ENCODE measurements around the gene CALHM6.

CALHM6 gene

GRCh38 chr6:116458264-116458663 lies 2.9 kb upstream of the CALHM6 start:
- H3K36me3 ChIP-seq (ENCODE audit: insufficient read depth, low read length), result no peaks in the 10 kb centered on the region

GRCh38 chr6:116459927-116460326 lies 1.2 kb upstream of the CALHM6 start:
- Histone ChIP-seq H3K4me3 (no peak overlapping the region), H3K27ac (no peak overlapping the region), H3K9ac (ENCODE audit: insufficient read length) (no peak overlapping the region), H3K36me3 (ENCODE audit: insufficient read depth, low read length) (no peaks in the 10 kb centered on the region), H3K9me3 (ENCODE audit: low read depth, low read length) (no peaks in the 10 kb centered on the region)
- TF ChIP-seq EZH2 (IDR thresholded peaks at IDR 0.05), result no peak
- DNase-seq (ENCODE audit: low read depth, low spot score), result no peak

More at GRCh38 chr6:116458264-116458663, 2.9 kb upstream of the CALHM6 start:
- Histone ChIP-seq H3K27ac (no peak overlapping the region), H3K9me3 (ENCODE audit: low read depth, low read length) (no peaks in the 10 kb centered on the region), H3K4me3 (no peak overlapping the region), H3K9ac (ENCODE audit: insufficient read length) (no peak overlapping the region)
- no peak for TF ChIP-seq FOXP2 (optimal IDR thresholded peaks at IDR 0.05; ENCODE audit: control extremely low read depth, extremely low read length, insufficient read depth)
- no peak for TF ChIP-seq EZH2 (IDR thresholded peaks at IDR 0.05)
- TF ChIP-seq POLR2AphosphoS5 (IDR thresholded peaks at IDR 0.05; ENCODE audit: borderline replicate concordance, low read depth, low read length), result no peak
- no peak for DNase-seq (ENCODE audit: low read depth, low spot score)

- Histone ChIP-seq H3K4me3 (no peak overlapping the region), H3K27ac (no peak overlapping the region), H3K36me3 (ENCODE audit: insufficient read depth, low read length) (no peaks in the 10 kb centered on the region), H3K9me3 (ENCODE audit: low read depth, low read length) (no peaks in the 10 kb centered on the region), H3K9ac (ENCODE audit: insufficient read length) (no peak overlapping the region)
- DNase-seq (ENCODE audit: low read depth, low spot score), result no peak
- TF ChIP-seq EZH2 (IDR thresholded peaks at IDR 0.05) (no peak), FOXP2 (optimal IDR thresholded peaks at IDR 0.05; ENCODE audit: control extremely low read depth, extremely low read length, insufficient read depth) (no peak)
These were observed 1.0 kb downstream of the CALHM6 start for GRCh38 chr6:116461932-116462885.

GRCh38 chr6:116463301-116463700 lies 2.1 kb downstream of the CALHM6 start:
- no peak overlapping the region for H3K4me3 ChIP-seq
- H3K27ac ChIP-seq, result no peak overlapping the region
- no peaks in the 10 kb centered on the region for H3K36me3 ChIP-seq (ENCODE audit: insufficient read depth, low read length)
- no peak overlapping the region for H3K9ac ChIP-seq (ENCODE audit: insufficient read length)
- no peak for DNase-seq (ENCODE audit: low read depth, low spot score)
- no peaks in the 10 kb centered on the region for H3K9me3 ChIP-seq (ENCODE audit: low read depth, low read length)
- TF ChIP-seq FOXP2 (optimal IDR thresholded peaks at IDR 0.05; ENCODE audit: control extremely low read depth, extremely low read length, insufficient read depth) (no peak), POLR2AphosphoS5 (IDR thresholded peaks at IDR 0.05; ENCODE audit: borderline replicate concordance, low read depth, low read length) (no peak), EZH2 (IDR thresholded peaks at IDR 0.05) (no peak)

- Histone ChIP-seq H3K9ac (ENCODE audit: insufficient read length) (no peak overlapping the region), H3K27ac (no peak overlapping the region), H3K36me3 (ENCODE audit: insufficient read depth, low read length) (no peaks in the 10 kb centered on the region), H3K4me3 (no peak overlapping the region), H3K9me3 (ENCODE audit: low read depth, low read length) (no peaks in the 10 kb centered on the region)
- DNase-seq (ENCODE audit: low read depth, low spot score), result no peak
- TF ChIP-seq EZH2 (IDR thresholded peaks at IDR 0.05), result no peak
- no peak for TF ChIP-seq FOXP2 (optimal IDR thresholded peaks at IDR 0.05; ENCODE audit: control extremely low read depth, extremely low read length, insufficient read depth)
- no peak for TF ChIP-seq POLR2AphosphoS5 (IDR thresholded peaks at IDR 0.05; ENCODE audit: borderline replicate concordance, low read depth, low read length)
These were observed 4.1 kb downstream of the CALHM6 start for GRCh38 chr6:116465246-116465645.

GRCh38 chr6:116467096-116467495 lies 5.9 kb downstream of the CALHM6 start:
- DNase-seq (ENCODE audit: low read depth, low spot score), result no peak
- Histone ChIP-seq H3K36me3 (ENCODE audit: insufficient read depth, low read length) (no peaks in the 10 kb centered on the region), H3K4me3 (no peak overlapping the region), H3K9me3 (ENCODE audit: low read depth, low read length) (no peaks in the 10 kb centered on the region), H3K9ac (ENCODE audit: insufficient read length) (no peak overlapping the region), H3K27ac (no peak overlapping the region)
- TF ChIP-seq FOXP2 (optimal IDR thresholded peaks at IDR 0.05; ENCODE audit: control extremely low read depth, extremely low read length, insufficient read depth), result no peak
- TF ChIP-seq EZH2 (IDR thresholded peaks at IDR 0.05), result no peak
- TF ChIP-seq POLR2AphosphoS5 (IDR thresholded peaks at IDR 0.05; ENCODE audit: borderline replicate concordance, low read depth, low read length), result no peak

- Histone ChIP-seq H3K27ac (no peak overlapping the region), H3K9ac (ENCODE audit: insufficient read length) (no peak overlapping the region), H3K9me3 (ENCODE audit: low read depth, low read length) (no peaks in the 10 kb centered on the region), H3K36me3 (ENCODE audit: insufficient read depth, low read length) (no peaks in the 10 kb centered on the region), H3K4me3 (no peak overlapping the region)
- TF ChIP-seq EZH2 (IDR thresholded peaks at IDR 0.05) (no peak), FOXP2 (optimal IDR thresholded peaks at IDR 0.05; ENCODE audit: control extremely low read depth, extremely low read length, insufficient read depth) (no peak), POLR2AphosphoS5 (IDR thresholded peaks at IDR 0.05; ENCODE audit: borderline replicate concordance, low read depth, low read length) (no peak)
- DNase-seq (ENCODE audit: low read depth, low spot score), result no peak
These were observed 6.3 kb downstream of the CALHM6 start for GRCh38 chr6:116467514-116467913.

GRCh38 chr6:116468293-116468692 lies 7.1 kb downstream of the CALHM6 start:
- Histone ChIP-seq H3K4me3 (no peak overlapping the region), H3K36me3 (ENCODE audit: insufficient read depth, low read length) (no peaks in the 10 kb centered on the region), H3K27ac (no peak overlapping the region), H3K9ac (ENCODE audit: insufficient read length) (no peak overlapping the region), H3K9me3 (ENCODE audit: low read depth, low read length) (no peaks in the 10 kb centered on the region)
- TF ChIP-seq POLR2AphosphoS5 (IDR thresholded peaks at IDR 0.05; ENCODE audit: borderline replicate concordance, low read depth, low read length) (no peak), EZH2 (IDR thresholded peaks at IDR 0.05) (no peak), FOXP2 (optimal IDR thresholded peaks at IDR 0.05; ENCODE audit: control extremely low read depth, extremely low read length, insufficient read depth) (no peak)
- DNase-seq (ENCODE audit: low read depth, low spot score), result no peak

- Histone ChIP-seq H3K27ac (no peak overlapping the region), H3K4me3 (no peak overlapping the region), H3K9ac (ENCODE audit: insufficient read length) (no peak overlapping the region), H3K9me3 (ENCODE audit: low read depth, low read length) (no peaks in the 10 kb centered on the region), H3K36me3 (ENCODE audit: insufficient read depth, low read length) (no peaks in the 10 kb centered on the region)
- no peak for DNase-seq (ENCODE audit: low read depth, low spot score)
- TF ChIP-seq FOXP2 (optimal IDR thresholded peaks at IDR 0.05; ENCODE audit: control extremely low read depth, extremely low read length, insufficient read depth) (no peak), EZH2 (IDR thresholded peaks at IDR 0.05) (no peak), POLR2AphosphoS5 (IDR thresholded peaks at IDR 0.05; ENCODE audit: borderline replicate concordance, low read depth, low read length) (no peak)
These were observed 10.4 kb downstream of the CALHM6 start for GRCh38 chr6:116471531-116471930.
